CD14-positive monocyte (primary cell): ENCODE data around the gene DOCK4. TPM values are rescaled to one million over a fixed set of nuclear protein-coding genes. Genes with fewer than 3 reads are reported as not detected.

ENCODE experiments used
- DNase-seq, 3 donors: peaks; one replicate each; pipeline ENCODE4 v3.0.0-alpha.2; 2011 to 2022
- H2AFZ ChIP-seq: 2 replicates; pipeline ENCODE4 v1.6.0; 2012; ENCODE audit warnings: mild to moderate bottlenecking, low read depth, low read length, inconsistent platforms; ENCODE audit not compliant: insufficient read depth, poor library complexity, severe bottlenecking
- H3K27ac ChIP-seq, 2 donors: 1 replicate in 1 of 2; 2 replicates in 1 of 2; pipeline ENCODE4 v1.5.1; 2012 to 2013; ENCODE audit warnings: low read length in 2 of 2, control low read depth in 1 of 2, inconsistent platforms in 1 of 2, low read depth in 1 of 2, mild to moderate bottlenecking in 1 of 2
- H3K27me3 ChIP-seq, 2 donors: one replicate each; pipeline versions ENCODE4 v1.6.0 to v1.6.1; 2011 to 2013; ENCODE audit warnings: low read length in 2 of 2; ENCODE audit not compliant: control insufficient read depth in 2 of 2, insufficient read depth in 2 of 2
- H3K36me3 ChIP-seq, 2 donors: replicated peaks in 1 of 2; 1 replicate in 1 of 2; 2 replicates in 1 of 2; pipeline versions ENCODE4 v1.5.1 to v1.6.1; 2012 to 2013; ENCODE audit warnings: low read length in 2 of 2, control low read depth in 1 of 2, inconsistent platforms in 1 of 2, mild to moderate bottlenecking in 1 of 2; ENCODE audit not compliant: insufficient read depth in 2 of 2, control insufficient read depth in 1 of 2
- H3K4me1 ChIP-seq, 2 donors: 1 replicate in 1 of 2; 2 replicates in 1 of 2; pipeline versions ENCODE4 v1.5.1 to v1.6.1; 2012 to 2013; ENCODE audit warnings: low read length in 2 of 2, control low read depth in 1 of 2, inconsistent platforms in 1 of 2, mild to moderate bottlenecking in 1 of 2, moderate library complexity in 1 of 2; ENCODE audit not compliant: insufficient read depth in 2 of 2, control insufficient read depth in 1 of 2
- H3K4me2 ChIP-seq: replicated peaks from 2 replicates; pipeline ENCODE3; 2012; ENCODE audit warnings: low read length, moderate library complexity, mild to moderate bottlenecking; ENCODE audit not compliant: poor library complexity, severe bottlenecking; ENCODE audit errors: extremely low read depth
- H3K4me3 ChIP-seq, 3 experiments: fragments of 200-600 bp in 1 of 3; sonication (generic) in 1 of 3; replicated peaks in 1 of 3; 1 replicate in 2 of 3; 2 replicates in 1 of 3; pipeline ENCODE4 v1.5.1; 2011 to 2013; ENCODE audit warnings: low read length in 3 of 3, mild to moderate bottlenecking in 3 of 3, control low read depth in 2 of 3, low read depth in 2 of 3, inconsistent platforms in 1 of 3, moderate library complexity in 1 of 3
- H3K79me2 ChIP-seq: 2 replicates; pipeline ENCODE4 v1.6.0; 2012; ENCODE audit warnings: mild to moderate bottlenecking, control low read depth, inconsistent platforms, low read length, moderate library complexity; ENCODE audit not compliant: insufficient read depth
- H3K9ac ChIP-seq: 2 replicates; pipeline ENCODE4 v1.6.0; 2017; ENCODE audit warnings: low read length, mild to moderate bottlenecking; ENCODE audit not compliant: insufficient read depth, poor library complexity, severe bottlenecking
- H3K9me3 ChIP-seq, 2 donors: replicated peaks in 1 of 2; 1 replicate in 1 of 2; 2 replicates in 1 of 2; pipeline versions ENCODE4 v1.5.1 to v1.6.1; 2012 to 2013; ENCODE audit warnings: low read length in 2 of 2, control low read depth in 1 of 2; ENCODE audit not compliant: control insufficient read depth in 1 of 2, insufficient read depth in 1 of 2
- H4K20me1 ChIP-seq: 2 replicates; pipeline ENCODE4 v1.6.0; 2012; ENCODE audit warnings: mild to moderate bottlenecking, low read length, control low read depth, moderate library complexity; ENCODE audit not compliant: insufficient read depth
- H3K27ac Mint-ChIP-seq, 7 donors: one replicate each; pipeline ENCODE4 v1.8.0; 2020; ENCODE audit warnings: mild to moderate bottlenecking in 7 of 7, mixed read lengths in 7 of 7, moderate library complexity in 6 of 7, inconsistent platforms in 2 of 7
- H3K27me3 Mint-ChIP-seq, 3 donors: one replicate each; pipeline ENCODE4 v1.8.0; 2021 to 2022; ENCODE audit warnings: low read depth in 3 of 3, mild to moderate bottlenecking in 3 of 3, mixed read lengths in 3 of 3, moderate library complexity in 3 of 3, inconsistent platforms in 1 of 3
- H3K36me3 Mint-ChIP-seq, 2 donors: one replicate each; pipeline ENCODE4 v1.8.0; 2020; ENCODE audit warnings: mixed read lengths in 2 of 2, inconsistent platforms in 1 of 2, mild to moderate bottlenecking in 1 of 2
- H3K4me1 Mint-ChIP-seq: one replicate; pipeline ENCODE4 v1.8.0; 2020; ENCODE audit warnings: mild to moderate bottlenecking, mixed read lengths
- H3K4me3 Mint-ChIP-seq, 2 donors: one replicate each; pipeline ENCODE4 v1.8.0; 2020; ENCODE audit warnings: mild to moderate bottlenecking in 2 of 2, mixed read lengths in 2 of 2, moderate library complexity in 1 of 2
- H3K9me3 Mint-ChIP-seq, 7 donors: one replicate each; pipeline ENCODE4 v1.8.0; 2020 to 2022; ENCODE audit warnings: mixed read lengths in 7 of 7, mild to moderate bottlenecking in 6 of 7, moderate library complexity in 6 of 7, inconsistent platforms in 2 of 7
- WGBS: methylation state at CpG from one replicate; pipeline ENCODE4 v1.1.5; 2013; ENCODE audit warnings: missing lambda C conversion rate; ENCODE audit not compliant: insufficient coverage; 5-methylcytosine and 5-hydroxymethylcytosine counted together
- intact Hi-C, 2 donors: fragments of 100-400 bp; cut with micrococcal nuclease; formaldehyde crosslinking; loops; one replicate each; pipeline versions ENCODE4 v1.15.0 to v1.15.1; 2023
- polyA plus RNA-seq, 3 donors: library from polyadenylated mRNA; depleted of rRNA in 1 of 3; unstranded in 2 of 3; stranded (reverse) in 1 of 3; fragments of 300-500 nt in 2 of 3; fragments of >200 nt in 1 of 3; fragmentation: Illumina TruSeq in 2 of 3; gene quantifications; 1 replicate in 2 of 3; 2 replicates in 1 of 3; pipeline ENCODE4 v1.2.3, GENCODE V29; 2012 to 2021
- TF ChIP-seq, protein P1 (sequence below): fragments of 200-600 bp; IDR thresholded peaks from one replicate; pipeline ENCODE4 v1.8.0; 2022; ENCODE audit warnings: antibody characterized with exemption, mild to moderate bottlenecking

DOCK4 gene
- polyA plus RNA-seq, 3 donors, result 1.3 to 5.0 (median 2.7) TPM

DNA sequence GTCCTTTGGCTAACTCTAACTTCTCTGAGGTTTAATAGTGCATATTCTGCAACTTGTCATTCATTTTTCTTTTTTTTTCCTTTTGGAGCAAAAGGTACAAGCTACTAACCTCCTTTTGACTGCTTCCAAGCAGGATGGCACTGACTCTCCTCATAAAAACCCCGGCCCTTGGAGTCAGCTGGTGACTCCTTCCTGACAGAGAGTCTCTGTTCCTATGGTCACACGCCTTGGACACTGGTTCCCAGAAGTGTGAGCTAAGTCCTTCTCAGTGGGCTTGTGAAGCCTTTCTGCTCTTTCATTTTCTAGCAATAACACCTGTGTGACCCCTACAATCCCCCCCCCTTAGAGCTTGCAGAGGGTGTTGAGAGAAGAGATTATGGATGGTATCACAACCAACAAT lies 21.7 kb downstream of the DOCK4 start:
- H3K4me1 Mint-ChIP-seq, result peaks cover 4% of the 10 kb centered on the region
- Histone ChIP-seq H3K4me1 (no peaks in the 10 kb centered on the region), H3K9me3 (no peaks in the 10 kb centered on the region), H3K4me3 (no peak overlapping the region), H3K4me2 (no peak overlapping the region), H3K36me3 (no peaks in the 10 kb centered on the region), H3K9ac (no peak overlapping the region), H2AFZ (no peak overlapping the region), H3K79me2 (no peaks in the 10 kb centered on the region), H3K27me3 (no peaks in the 10 kb centered on the region), H3K27ac (no peak overlapping the region), H4K20me1 (no peaks in the 10 kb centered on the region)
- intact Hi-C loops, result no loop called here
- WGBS, result 100% methylated on average over 1 of the region's 2 CpGs
- no peaks in the 10 kb centered on the region for H3K36me3 Mint-ChIP-seq
- H3K9me3 Mint-ChIP-seq, result no peaks in the 10 kb centered on the region
- peaks cover 0 to 4% (median 0%) of the 10 kb centered on the region in 3 donors for H3K27me3 Mint-ChIP-seq
- TF ChIP-seq, protein P1, sequence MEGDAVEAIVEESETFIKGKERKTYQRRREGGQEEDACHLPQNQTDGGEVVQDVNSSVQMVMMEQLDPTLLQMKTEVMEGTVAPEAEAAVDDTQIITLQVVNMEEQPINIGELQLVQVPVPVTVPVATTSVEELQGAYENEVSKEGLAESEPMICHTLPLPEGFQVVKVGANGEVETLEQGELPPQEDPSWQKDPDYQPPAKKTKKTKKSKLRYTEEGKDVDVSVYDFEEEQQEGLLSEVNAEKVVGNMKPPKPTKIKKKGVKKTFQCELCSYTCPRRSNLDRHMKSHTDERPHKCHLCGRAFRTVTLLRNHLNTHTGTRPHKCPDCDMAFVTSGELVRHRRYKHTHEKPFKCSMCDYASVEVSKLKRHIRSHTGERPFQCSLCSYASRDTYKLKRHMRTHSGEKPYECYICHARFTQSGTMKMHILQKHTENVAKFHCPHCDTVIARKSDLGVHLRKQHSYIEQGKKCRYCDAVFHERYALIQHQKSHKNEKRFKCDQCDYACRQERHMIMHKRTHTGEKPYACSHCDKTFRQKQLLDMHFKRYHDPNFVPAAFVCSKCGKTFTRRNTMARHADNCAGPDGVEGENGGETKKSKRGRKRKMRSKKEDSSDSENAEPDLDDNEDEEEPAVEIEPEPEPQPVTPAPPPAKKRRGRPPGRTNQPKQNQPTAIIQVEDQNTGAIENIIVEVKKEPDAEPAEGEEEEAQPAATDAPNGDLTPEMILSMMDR, result no peak
- DNase-seq, result no peak
- no peak overlapping the region for H3K27ac Mint-ChIP-seq
- H3K4me3 Mint-ChIP-seq, result no peak overlapping the region

GRCh38 chr7:112183266-112183665 lies 22.9 kb downstream of the DOCK4 start:
- no CpG with 5 or more reads among the region's 1 CpG for WGBS
- intact Hi-C loops, result no loop called here
- H3K27ac Mint-ChIP-seq, result no peak overlapping the region

More at GRCh38 chr7:112183266-112183665, 22.9 kb downstream of the DOCK4 start:
- H3K36me3 ChIP-seq, result no peaks in the 10 kb centered on the region
- H3K27ac ChIP-seq, result no peak overlapping the region
- no peaks in the 10 kb centered on the region for H4K20me1 ChIP-seq
- H3K4me2 ChIP-seq, result no peak overlapping the region
- H3K4me3 Mint-ChIP-seq, result no peak overlapping the region
- TF ChIP-seq, protein P1, result no peak
- no peak for DNase-seq
- H3K4me3 ChIP-seq, result no peak overlapping the region
- no peak overlapping the region for H3K9ac ChIP-seq
- no peaks in the 10 kb centered on the region for H3K79me2 ChIP-seq
- H2AFZ ChIP-seq, result no peak overlapping the region
- no peaks in the 10 kb centered on the region for H3K9me3 ChIP-seq
- no peaks in the 10 kb centered on the region for H3K9me3 Mint-ChIP-seq
- H3K4me1 ChIP-seq, result no peaks in the 10 kb centered on the region
- H3K27me3 Mint-ChIP-seq, result peaks cover 0 to 4% (median under 1%) of the 10 kb centered on the region in 3 donors
- H3K27me3 ChIP-seq, result no peaks in the 10 kb centered on the region
- H3K36me3 Mint-ChIP-seq, result no peaks in the 10 kb centered on the region
- H3K4me1 Mint-ChIP-seq, result peaks cover 4% of the 10 kb centered on the region
